ENCODE measurements around the gene FUT2.
A peak's percentile ranks its signal among the peaks of the same experiment; 100 is the strongest.

DNA sequence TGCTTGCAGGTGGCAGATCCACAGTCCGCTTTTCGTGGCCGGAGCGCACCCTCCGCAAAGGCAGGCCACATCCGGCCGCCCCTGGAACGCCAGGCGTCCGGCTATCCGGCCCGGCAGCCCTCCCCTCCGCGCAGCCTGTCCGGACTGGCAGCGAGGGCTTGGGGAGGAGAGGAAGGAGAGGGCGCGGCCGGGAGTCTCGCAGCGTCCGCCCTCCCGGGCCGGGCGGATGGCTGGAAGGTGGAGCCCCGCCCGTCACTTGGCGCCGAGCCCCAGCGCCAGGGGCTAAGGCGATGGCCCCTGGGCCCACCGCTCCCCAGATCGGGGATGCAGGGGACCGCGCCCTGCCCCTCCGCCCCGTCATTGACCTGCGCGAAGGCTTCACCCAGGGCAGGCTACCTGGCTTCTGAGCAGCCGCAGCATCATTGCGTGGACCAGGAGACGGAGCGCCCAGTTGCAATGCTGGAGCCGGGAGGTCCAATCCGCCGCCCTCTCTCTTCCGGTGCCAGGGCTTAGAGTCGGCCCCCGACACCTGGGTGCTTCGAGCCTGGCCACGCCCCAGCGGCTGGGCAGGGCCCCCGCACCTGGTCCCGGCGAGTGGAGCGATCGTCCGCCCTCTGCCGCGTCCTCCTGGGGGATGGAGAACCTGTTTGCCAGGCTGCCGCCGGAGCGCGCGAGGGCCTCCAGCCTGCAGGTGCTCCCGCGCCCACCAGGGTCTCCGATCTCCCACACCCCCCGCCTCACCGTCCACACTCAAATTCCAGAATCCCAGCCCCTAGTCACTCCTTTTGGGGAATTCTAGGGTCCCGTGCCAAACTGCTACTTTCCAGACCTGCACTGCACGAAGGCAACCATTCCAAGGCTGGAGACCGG lies 57.0 kb downstream of the FUT2 start, which contains the start of gene FUT1:
- TF ChIP-seq CTCF (IDR thresholded peaks at IDR 0.05 in 2 of 3, conservative IDR thresholded peaks at IDR 0.05 in 1 of 3; ENCODE audit: borderline replicate concordance in 1 of 3, insufficient read depth in 1 of 3, low read depth in 2 of 3, low read length in 2 of 3) (no peak; a peak in 2 of 6 replicates), POLR2AphosphoS5 (IDR thresholded peaks at IDR 0.05; ENCODE audit: low read depth, low read length) (peak; percentile 77), REST (IDR thresholded peaks at IDR 0.05; ENCODE audit: low read depth) (no peak), FOSL1 (IDR thresholded peaks at IDR 0.05; ENCODE audit: low read depth) (no peak), EZH2phosphoT487 (IDR thresholded peaks at IDR 0.05; ENCODE audit: borderline replicate concordance) (no peak), POLR2A (IDR thresholded peaks at IDR 0.05; ENCODE audit: borderline replicate concordance, extremely low read depth, insufficient read depth, insufficient read length) (peak; percentile 13), SP1 (IDR thresholded peaks at IDR 0.05; ENCODE audit: low read depth) (peak; percentile 97)

Data from HCT116 (cell line).